ENCODE measurements around the gene ZNF735.
"Not testable (repeated sequence)": the region's sequence is repeated elsewhere in the genome, so short reads cannot be mapped to it uniquely, and the experiment has no call there.

ZNF735 gene

GRCh38 chr7:64206903-64207302 is at the start of gene ZNF735:
Gene ZNF735 (plus strand): TSS chr7:64207203. CDS start chr7:64207203, 0 bp downstream.
- DNase-seq (ENCODE audit: low read depth), result no peak

- DNase-seq (ENCODE audit: low read depth), result not testable (repeated sequence)
These were observed 36.0 kb upstream of the ZNF735 start for GRCh38 chr7:64170974-64171373.

GRCh38 chr7:64174328-64174727 is 32.7 kb upstream of the ZNF735 start:
- DNase-seq (ENCODE audit: low read depth), result no peak

GRCh38 chr7:64174941-64175340 is 32.1 kb upstream of the ZNF735 start:
- no peak for DNase-seq (ENCODE audit: low read depth)

- no peak for DNase-seq (ENCODE audit: low read depth)
These were observed 26.0 kb upstream of the ZNF735 start for GRCh38 chr7:64180989-64181388.

- no peak for DNase-seq (ENCODE audit: low read depth)
These were observed 25.4 kb upstream of the ZNF735 start for GRCh38 chr7:64181586-64181985.

GRCh38 chr7:64182036-64182790 is 24.8 kb upstream of the ZNF735 start:
- DNase-seq (ENCODE audit: low read depth), result no peak

- no peak for DNase-seq (ENCODE audit: low read depth)
These were observed 23.8 kb upstream of the ZNF735 start for GRCh38 chr7:64183126-64183742.

GRCh38 chr7:64183827-64184372 is 23.1 kb upstream of the ZNF735 start:
- no peak for DNase-seq (ENCODE audit: low read depth)

- DNase-seq (ENCODE audit: low read depth), result no peak
These were observed 22.6 kb upstream of the ZNF735 start for GRCh38 chr7:64184376-64184775.

- DNase-seq (ENCODE audit: low read depth), result no peak
These were observed 19.6 kb upstream of the ZNF735 start for GRCh38 chr7:64187408-64187807.

GRCh38 chr7:64192148-64192704 is 14.8 kb upstream of the ZNF735 start:
- no peak for DNase-seq (ENCODE audit: low read depth)

- DNase-seq (ENCODE audit: low read depth), result no peak
These were observed 14.2 kb upstream of the ZNF735 start for GRCh38 chr7:64192775-64193174.

GRCh38 chr7:64219710-64220298 is 12.8 kb downstream of the ZNF735 start:
- not testable (repeated sequence) for DNase-seq (ENCODE audit: low read depth)

- DNase-seq (ENCODE audit: low read depth), result no peak
These were observed 16.4 kb downstream of the ZNF735 start for GRCh38 chr7:64223366-64223765.

GRCh38 chr7:64228174-64228573 is 21.2 kb downstream of the ZNF735 start, which contains the start of gene ZNF679:
Gene ZNF679 (plus strand): TSS chr7:64228474. CDS start chr7:64249118, 20,644 bp downstream.
- DNase-seq (ENCODE audit: low read depth), result not testable (repeated sequence)

GRCh38 chr7:64266341-64266919 is 59.4 kb downstream of the ZNF735 start:
- no peak for DNase-seq (ENCODE audit: low read depth)
